HK-2 (cell line): Measurements from ENCODE around the gene CERS5.
"Not testable (repeated sequence)": the region's sequence is repeated elsewhere in the genome, so short reads cannot be mapped to it uniquely, and the experiment has no call there.

ENCODE experiments used
- DNase-seq: peaks from one replicate; pipeline ENCODE4 v3.0.0-alpha.2; 2018; ENCODE audit not compliant: unreplicated experiment

Gene CERS5

DNA sequence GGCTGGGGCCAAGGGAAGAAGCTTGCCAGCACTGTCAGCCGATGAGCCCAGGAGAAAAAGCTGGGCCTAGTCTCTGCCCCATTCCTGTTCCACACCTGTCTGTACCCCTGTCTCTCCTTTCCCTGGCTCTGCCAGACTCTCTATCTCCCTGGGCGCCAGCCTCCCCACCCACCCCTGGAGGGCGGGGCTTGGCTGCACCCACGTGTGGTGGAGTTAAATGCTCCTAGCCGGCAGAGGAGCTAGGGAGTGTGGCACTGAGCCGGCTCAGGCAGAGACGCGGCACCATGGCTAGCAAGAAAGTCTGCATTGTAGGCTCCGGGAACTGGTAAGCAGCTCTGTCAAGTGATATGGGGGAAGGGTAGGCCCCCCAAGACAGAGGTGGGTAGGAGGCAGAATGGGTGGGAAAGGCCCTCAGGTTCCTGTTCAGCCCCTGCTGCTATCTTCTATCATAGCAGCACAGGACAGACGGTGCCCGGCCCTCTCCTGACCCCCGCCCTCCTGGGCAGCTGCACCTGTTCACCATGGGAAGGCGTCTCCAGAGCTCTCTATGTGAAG, 63.3 kb downstream of the CERS5 start, which contains the start of gene GPD1:
Gene GPD1, plus strand, starts transcription at position 242 of the 555 bp plus-strand sequence. Its CDS starts 43 bp downstream, at position 285.
- DNase-seq = no peak

DNA sequence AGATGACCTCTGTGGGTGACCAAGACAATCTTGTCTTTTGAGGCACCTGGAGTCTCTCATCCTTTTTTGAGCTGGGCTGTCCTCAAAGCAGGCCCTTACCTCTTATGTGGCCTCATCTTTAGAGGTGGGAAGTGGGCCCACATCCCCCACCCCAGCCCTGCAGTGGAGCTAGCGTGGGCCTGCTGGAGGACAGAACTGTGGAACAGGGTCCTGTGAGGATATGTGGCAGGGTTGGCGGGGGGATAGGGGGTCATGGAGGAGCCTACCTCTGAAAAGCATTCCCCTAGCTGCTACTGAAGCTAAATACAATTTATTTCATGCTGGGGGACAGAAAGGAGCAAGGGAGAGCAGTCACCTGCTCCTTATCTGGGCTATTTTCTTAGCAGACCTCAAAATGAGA, 63.8 kb downstream of the CERS5 start:
- no peak for DNase-seq

DNA sequence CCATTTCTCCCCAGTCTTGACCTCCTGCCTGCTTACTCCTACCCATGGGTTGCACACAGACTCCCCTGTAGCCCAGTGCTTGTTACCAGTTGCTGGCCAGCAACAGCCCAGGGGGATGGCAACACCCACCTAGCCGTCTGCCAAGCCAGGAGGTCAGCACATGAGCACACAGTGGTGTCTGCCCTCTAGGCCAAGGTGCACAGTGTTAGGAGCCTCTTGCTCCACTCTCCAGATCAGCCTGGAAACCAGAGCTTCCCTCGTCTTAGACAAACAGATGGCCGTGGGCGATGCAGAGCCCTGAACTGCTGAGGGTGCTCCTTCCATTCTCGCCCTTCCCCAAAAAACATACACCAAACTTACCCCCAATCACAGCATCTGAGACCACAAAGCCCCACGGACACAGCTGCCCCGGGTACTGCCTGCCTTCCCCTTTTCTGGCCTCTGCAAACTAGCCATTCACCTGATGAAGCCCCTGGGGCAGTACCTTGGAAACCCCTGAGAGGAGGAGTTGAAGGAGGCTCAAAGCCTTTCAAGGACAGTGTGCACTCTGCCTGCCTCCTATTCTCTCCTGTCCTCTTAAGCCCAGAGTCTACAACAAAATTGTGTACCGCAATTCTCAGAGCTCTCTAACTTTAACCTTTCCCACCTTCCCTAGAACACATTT, 64.4 kb downstream of the CERS5 start:
- no peak for DNase-seq

DNA sequence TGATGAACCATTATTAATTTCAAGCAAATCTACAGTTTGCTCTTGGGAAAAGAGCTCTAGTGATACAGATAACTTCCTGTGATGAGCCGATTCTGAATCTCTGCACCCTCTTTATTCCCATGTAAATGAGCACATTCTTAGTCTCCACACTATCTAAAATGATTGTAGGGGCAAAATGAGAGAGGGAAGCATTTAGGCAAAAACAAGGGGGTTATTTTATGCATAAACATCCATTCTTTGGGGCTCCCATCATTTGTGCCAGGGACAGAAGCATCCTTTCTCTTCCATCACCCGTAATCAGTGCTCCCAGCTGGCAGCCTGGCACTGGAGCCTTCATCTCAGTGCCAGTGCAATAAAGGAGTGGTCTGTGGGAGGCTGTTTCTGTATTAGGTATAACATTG, 65.0 kb downstream of the CERS5 start:
- DNase-seq = no peak

DNA sequence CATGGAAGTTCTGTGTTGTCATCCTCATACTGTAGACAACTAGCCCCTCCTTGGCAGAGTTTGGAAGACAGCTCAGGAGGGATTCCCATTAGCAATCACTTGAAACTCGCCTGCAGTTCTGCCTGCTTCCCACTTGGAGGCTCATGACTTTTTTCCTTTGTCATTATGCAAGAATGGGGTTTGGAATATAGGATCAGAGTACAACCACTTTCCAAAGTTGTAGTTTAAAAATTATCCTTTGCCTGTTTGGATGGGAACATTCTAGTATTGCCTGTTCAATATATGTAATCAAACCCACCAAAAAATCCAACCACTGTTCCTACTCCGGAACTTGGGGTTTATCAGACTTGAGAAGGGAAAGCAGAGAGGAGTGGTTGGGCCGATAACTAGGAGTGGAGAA, 65.5 kb downstream of the CERS5 start:
- DNase-seq = no peak

DNA sequence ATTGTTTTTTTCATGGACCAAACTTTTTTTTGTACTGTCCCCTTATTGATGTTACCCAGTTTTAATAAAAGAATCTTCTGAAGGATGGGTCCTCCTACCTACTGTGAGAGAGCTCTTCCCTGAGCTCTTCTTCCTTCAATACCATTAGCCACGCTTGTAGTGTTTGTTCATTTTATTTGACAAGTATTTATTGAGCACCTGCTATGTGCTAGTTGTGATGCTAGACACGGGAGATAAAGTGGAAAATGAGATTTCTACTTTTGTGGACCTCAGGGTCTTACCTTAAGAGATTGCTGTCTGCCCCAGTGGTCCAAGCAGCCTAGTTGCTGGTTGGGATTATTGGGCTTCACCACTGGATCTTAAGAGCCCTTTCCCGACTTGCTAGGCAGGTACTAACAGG, 66.6 kb downstream of the CERS5 start:
- DNase-seq = no peak

DNA sequence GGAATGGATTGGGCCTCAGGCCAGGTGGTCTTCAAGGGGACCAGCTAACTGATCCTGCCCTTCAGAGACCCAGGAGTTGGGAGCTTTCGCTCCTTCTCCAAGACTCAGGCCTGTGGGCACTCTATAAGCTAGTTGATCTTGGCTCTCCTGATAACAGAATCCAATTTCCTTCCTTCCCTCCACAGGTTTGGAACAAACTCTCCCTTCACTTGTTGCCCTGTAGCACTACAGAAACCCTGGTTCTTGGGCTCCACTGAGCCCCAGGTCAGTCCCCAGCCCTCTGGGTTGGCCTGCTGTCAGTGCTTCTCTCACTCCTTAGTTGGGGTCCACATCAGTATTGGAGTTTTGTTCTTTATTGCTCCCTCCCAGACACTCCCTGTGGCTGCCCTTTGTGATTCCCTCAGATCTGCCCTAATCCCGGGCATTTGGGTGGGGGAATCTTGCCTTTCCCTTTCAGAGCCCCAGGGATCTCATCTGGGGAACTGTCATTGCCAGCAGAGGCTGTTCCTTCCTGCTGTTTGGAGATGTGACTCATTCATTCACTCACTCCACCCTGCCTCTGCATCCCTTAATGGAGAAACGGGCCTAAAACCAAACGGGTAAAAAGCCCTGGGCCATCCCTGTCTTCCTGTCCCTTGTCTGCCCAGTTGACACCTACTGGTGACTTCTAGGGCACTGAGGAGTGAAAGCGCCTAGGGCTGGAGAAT, 67.7 kb downstream of the CERS5 start:
- DNase-seq = no peak

DNA sequence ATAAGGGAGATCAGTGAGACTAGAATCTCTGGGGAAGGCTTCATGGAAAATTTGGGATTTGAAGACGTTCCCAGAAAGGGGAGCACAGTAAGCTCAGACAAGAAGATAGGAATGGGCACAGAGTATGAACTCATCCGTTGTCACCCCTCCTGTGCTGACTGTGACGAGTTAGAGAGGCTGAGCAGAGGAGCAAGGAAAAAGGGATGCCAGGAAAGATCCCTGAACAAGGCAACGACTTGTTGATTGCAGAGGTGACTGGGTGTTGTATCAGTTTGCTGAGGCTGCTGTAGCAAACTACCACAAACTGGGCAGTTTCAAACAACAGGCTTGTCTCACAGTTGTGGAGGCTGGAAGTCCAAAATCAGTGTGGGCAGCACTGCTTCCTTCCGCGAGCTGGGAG, 69.2 kb downstream of the CERS5 start:
- no peak for DNase-seq

DNA sequence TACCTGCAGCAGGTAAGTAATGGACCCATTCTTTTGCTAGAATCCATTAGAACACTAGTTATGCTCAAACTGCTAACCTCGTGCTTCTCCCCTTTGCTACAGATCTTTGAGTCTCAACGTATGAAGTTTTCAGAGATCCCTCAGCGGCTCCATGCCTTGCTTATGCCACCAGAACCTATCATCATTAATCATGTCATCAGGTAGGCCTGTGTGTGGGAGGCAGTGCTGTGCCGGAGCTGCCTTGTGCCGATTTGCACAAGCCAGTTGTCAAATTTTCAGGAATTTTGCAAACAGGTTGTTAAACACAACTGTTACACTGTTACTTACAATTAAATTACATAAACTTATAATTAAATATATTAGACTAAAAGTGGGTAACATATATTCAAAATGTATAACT, 76.8 kb downstream of the CERS5 start:
- DNase-seq = no peak

DNA sequence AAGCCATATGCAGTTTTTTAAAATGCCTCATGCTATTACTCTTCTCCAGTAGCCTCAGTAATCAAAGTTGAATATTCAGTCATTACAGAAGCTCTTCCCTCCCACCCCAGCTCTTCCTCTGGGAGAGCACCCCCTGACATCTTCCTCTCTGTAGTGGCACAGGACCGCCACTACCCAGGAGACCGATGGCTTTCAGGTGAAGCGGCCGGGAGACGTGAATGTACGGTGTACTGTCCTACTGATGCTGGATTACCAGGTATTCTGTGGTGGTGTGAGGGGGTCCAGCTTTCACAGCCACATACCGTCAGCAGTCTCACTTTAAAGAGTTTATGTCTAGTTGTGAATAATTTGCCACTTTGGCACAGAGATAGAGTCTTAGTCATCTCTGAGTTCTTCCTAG, 77.4 kb downstream of the CERS5 start:
- no peak for DNase-seq

DNA sequence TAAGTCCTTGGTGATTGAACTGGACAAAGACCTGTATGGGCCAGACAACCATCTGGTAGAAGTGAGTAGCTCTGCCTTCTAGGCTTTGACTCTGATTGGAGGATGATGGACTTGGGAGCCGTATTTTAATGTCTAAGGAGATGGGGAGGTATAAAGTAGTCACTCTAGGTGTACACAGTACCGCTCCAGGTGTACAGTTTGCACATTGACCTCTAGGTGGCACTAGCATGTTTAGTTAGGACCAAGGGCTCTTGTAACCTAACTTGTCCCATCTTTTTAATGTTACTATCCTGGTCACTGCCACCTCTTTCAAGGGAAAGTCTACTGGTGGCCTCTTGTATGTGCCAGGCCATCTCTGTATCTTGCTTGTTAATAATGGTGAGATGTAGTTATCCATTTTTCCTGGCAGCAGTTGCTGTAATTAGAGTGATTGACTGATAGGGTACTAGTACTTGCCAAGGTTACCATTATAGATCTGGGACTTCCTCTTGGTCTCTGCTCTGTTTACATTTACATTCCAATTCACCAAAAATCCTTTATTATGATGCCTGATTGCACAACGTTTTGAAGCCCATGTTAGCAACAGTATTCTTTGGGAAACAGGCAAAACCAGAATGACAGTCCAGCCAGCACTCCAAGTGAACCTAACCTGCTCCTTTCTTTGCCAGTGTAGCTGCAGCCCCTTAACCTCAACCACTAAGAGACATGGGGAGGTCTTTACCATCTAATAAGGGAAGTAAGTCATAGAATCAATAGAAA, 78.4 kb downstream of the CERS5 start:
- DNase-seq = peak; percentile 35

DNA sequence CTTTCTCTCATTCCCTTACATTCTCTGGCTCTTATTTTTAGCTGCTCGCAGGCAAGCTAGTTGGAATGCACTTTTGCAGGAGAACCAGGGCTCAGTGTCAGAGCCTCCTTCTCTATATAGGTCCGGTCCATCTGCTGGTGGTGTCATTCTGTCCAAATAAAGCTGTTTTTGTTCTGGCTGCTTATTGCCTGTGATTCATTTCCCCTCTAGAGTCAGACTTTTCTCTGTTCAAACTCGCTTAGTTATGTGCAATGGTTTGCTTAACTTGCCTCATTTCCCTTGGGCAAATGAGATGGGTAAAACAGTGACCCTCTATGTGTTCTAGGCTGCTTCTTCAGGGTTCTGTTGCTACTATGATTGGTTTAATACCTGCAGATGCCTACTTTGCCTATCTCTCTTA, 79.2 kb downstream of the CERS5 start:
- DNase-seq = no peak

DNA sequence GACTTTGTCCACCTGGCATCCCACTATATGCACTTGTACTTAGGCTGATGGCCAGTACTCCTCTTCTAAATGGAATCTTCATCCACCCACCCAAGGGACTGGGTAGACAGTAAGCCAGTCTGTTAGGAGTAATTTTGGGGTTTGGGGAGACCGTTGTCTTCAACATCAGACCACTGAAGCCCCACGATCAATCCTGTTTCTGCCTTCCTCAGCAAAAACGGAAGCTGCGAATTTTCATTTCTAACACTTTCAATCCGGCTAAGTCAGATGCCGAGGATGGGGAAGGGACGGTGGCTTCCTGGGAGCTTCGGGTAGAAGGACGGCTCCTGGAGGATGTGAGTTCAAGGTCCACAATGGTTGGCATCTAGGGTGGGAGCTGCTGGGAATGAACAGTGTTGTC, 80.0 kb downstream of the CERS5 start:
- no peak for DNase-seq

DNA sequence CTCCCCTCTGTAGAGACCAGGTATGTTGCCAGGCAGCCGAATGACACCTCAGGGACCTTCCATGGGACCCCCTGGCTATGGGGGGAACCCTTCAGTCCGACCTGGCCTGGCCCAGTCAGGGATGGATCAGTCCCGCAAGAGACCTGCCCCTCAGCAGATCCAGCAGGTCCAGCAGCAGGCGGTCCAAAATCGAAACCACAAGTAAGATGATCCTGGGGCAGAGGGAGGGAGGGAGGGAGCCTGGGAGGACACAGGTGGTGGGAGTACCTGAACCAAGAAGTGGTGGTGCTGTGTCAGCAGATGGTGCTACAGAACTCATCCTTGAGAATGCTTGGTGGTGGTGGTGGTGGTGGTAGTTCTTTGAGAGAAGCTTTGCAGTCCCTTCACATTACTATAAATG, 81.0 kb downstream of the CERS5 start:
- DNase-seq = no peak

DNA sequence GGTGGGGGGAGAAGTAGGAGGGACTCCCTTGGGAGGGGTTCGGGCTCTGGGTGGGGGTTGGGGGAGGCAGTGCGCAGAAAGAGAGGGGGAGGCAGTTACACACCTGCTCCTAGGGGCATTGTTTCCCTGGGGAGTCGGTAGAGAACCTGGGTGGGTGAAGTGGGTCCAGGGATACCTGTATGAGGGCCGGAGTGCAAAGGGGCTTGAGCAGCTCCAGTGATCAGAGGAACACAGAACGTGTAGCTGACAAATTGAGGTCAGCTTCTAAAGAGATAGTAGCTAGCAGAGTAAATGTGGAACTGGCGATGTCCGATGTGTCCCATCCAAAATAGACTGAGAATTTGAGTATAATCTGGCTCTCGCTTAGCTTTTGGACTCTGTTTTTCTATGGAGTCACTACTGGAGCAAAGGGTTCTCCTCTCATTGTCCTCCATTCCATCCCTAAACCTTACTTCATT, 81.5 kb downstream of the CERS5 start:
- no peak for DNase-seq

DNA sequence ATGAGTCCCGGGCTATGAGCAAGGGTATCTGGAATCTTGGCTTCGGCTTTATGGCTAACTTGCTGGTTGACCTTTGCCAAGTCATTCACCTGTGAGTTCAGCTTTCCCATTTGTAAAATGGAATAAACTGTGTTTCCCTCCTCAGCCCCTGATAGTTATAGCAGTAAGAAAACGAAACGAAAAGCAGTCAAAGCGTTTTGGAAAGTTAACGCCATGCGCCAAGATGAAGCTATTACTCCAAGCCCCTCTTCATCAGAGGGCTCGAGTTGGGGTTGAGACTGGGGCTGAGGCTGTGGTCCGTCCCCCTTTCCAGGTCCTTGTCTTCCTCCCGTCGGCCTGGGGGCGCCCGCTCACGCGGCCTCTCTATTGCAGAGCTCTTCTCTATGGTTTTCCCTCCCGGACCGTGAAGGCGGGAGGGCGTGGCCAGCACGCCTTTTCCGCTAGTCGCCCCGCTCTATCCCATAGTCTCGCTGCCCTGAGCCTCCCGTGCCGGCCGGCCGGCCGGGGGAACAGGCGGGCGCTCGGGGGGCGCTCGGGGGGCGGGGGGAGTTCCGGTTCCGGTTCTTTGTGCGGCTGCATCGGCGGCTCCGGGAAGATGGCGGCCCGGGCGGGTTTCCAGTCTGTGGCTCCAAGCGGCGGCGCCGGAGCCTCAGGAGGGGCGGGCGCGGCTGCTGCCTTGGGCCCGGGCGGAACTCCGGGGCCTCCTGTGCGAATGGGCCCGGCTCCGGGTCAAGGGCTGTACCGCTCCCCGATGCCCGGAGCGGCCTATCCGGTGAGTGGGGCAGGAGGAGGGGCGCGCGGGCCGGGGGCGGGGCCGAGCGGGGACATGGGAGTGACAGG, 82.2 kb downstream of the CERS5 start, which contains the start of gene SMARCD1:
Gene SMARCD1, plus strand, starts transcription at position 568 of the 840 bp plus-strand sequence. Its CDS starts 28 bp downstream, at position 596.
- peak; percentile 90 for DNase-seq

DNA sequence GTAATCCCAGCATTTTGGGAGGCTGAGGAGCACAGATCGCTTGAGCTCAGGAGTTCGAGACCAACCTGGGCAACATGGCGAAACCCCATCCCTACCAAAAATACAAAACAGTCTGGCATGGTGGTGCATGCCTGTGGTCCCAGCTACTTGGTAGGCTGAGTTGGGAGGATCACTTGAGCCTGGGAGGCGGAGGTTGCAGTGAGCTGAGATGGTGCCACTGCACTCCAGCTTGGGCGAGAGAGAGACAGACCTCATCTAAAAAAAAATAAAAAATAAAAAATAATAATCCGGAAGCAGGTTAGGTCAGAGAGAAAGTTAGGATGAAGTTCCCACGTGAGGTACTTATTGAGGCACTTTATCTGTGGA, 82.8 kb downstream of the CERS5 start:
- DNase-seq = not testable (repeated sequence)

DNA sequence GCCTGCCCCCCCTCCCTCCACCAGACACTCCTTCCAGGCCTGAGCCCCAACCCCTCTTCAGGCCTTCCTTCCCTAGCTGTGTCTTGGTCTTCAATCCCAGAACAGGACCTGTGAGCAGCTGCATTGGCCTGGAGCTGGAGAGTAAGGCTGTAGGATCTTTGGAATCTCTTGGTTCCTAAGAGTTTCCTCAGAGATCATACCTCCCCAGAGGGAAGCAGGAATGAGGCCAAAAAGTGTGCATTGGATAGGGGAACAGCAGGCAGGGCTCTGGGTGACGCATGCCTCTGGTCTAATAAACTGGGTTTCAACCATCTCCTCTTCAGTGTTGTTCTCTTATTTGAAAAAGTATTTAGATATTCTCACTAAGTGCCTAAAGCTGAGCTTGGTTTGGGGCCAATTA, 83.9 kb downstream of the CERS5 start:
- no peak for DNase-seq

DNA sequence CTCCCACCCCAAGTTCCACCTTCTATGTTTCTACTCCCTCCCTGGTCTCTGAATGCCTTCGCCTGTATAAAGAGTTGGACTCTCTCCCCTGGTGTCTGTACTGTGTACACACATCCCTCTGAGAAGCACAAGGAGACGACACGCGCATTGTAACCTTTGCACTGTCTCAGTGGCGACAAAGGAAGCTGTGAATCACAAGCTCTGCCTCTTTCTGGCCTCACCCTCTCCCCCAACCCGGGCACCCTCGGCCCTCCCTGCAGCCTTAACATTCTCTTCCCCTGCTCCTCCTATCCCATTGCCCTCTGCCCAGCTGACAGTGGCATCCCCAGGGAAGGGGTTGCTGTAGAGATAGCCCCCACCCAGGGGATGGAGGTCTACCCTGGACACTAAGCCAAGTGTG, 84.5 kb downstream of the CERS5 start:
- no peak for DNase-seq

DNA sequence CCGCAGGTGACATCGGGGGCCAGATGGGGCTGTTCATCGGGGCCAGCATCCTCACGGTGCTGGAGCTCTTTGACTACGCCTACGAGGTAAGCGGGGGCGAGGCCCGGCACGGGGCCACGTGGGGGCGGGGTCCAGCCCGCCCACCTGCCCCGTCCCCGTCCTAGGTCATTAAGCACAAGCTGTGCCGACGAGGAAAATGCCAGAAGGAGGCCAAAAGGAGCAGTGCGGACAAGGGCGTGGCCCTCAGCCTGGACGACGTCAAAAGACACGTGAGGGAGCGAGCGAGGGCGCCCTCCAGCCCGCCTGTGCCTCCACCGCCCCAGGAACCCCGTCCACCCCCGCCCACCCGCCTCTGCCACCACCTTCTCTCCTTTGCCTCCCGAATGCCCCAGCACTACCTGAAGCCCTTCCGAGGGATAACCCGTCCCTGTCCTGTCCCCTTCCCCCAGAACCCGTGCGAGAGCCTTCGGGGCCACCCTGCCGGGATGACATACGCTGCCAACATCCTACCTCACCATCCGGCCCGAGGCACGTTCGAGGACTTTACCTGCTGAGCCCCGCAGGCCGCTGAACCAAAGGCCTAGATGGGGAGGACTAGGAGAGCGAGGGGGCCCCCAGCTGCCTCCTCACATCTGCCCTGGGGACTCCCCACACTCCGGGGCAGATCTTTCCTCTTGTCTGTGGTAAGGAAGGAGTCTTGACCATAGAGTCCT, 85.9 kb downstream of the CERS5 start:
- no peak for DNase-seq

DNA sequence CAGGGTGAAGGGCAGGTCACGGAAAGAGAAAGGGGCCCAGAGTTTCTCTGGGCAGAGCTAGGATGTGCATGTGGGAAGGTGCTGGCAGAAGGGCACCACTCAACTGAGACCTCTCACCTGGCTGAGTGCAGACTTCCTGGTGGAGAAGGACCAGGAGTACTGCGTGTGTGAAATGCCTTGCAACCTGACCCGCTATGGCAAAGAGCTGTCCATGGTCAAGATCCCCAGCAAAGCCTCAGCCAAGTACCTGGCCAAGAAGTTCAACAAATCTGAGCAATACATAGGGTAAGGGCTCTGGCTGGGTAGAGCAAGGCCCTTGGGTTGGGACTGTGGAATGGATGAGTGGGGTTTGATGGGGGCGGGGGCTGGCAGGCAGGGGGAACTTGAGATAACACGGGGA, 87.4 kb downstream of the CERS5 start:
- no peak for DNase-seq
